Activated T-helper 17 cell treated with anti-CD3 and anti-CD28 coated beads, Interleukin-2, amount 50 U/mL, for 72 hours (primary cell): ENCODE measurements around the gene MED8. TPM values are rescaled to one million over a fixed set of nuclear protein-coding genes. Genes with fewer than 3 reads are reported as not detected.
"Not testable (repeated sequence)": the region's sequence is repeated elsewhere in the genome, so short reads cannot be mapped to it uniquely, and the experiment has no call there.

Experiments
- ATAC-seq: fragments of 150-1000 bp; cut with Tn5 transposase; replicated peaks from 2 replicates; pipeline ENCODE4 v1.10.0; 2021; ENCODE audit warnings: mild to moderate bottlenecking, moderate library complexity
- H3K27ac Mint-ChIP-seq: one replicate; pipeline ENCODE4 v1.8.0; 2022; ENCODE audit warnings: mixed read lengths
- H3K27me3 Mint-ChIP-seq: one replicate; pipeline ENCODE4 v1.8.0; 2022; ENCODE audit warnings: mixed read lengths
- H3K36me3 Mint-ChIP-seq: one replicate; pipeline ENCODE4 v1.8.0; 2022; ENCODE audit warnings: low read depth, mild to moderate bottlenecking, mixed read lengths
- H3K4me1 Mint-ChIP-seq: one replicate; pipeline ENCODE4 v1.8.0; 2022; ENCODE audit warnings: mixed read lengths
- H3K4me3 Mint-ChIP-seq: one replicate; pipeline ENCODE4 v1.8.0; 2022; ENCODE audit warnings: mild to moderate bottlenecking, mixed read lengths
- H3K9me3 Mint-ChIP-seq: one replicate; pipeline ENCODE4 v1.8.0; 2022; ENCODE audit warnings: mixed read lengths
- total RNA-seq, 2 donors: library from RNA; stranded (reverse); gene quantifications; one replicate each; pipeline ENCODE4 v1.2.3, GENCODE V29; 2022

Gene MED8
- total RNA-seq, 2 donors from 2014 or later = 34.1 to 39.4 TPM

DNA sequence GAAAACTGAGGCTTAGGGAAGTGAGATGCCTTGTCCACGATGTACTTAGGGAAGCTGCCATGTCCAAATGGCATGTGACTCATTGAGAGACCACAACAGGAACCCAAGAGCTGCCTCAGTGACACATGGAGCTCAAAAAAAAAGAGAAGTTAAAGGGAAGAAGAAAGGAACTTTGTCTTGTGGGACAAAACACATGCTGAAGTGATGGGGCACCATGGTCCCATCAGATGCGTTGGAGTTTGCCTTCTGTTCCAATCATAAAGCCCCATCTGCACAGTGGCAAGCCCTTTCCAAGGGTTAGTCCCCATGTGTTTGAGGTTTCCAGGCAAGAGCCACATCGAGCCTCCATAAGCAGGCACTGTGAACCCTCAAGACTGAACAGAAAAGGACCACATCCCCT, 8.0 kb downstream of the MED8 start:
- Mint-ChIP-seq H3K27ac (peak overlapping the region; percentile 40), H3K4me3 (no peak overlapping the region), H3K4me1 (peaks cover 3% of the 10 kb centered on the region), H3K36me3 (peaks cover 75% of the 10 kb centered on the region), H3K9me3 (no peaks in the 10 kb centered on the region), H3K27me3 (no peaks in the 10 kb centered on the region)
- no peak for ATAC-seq

DNA sequence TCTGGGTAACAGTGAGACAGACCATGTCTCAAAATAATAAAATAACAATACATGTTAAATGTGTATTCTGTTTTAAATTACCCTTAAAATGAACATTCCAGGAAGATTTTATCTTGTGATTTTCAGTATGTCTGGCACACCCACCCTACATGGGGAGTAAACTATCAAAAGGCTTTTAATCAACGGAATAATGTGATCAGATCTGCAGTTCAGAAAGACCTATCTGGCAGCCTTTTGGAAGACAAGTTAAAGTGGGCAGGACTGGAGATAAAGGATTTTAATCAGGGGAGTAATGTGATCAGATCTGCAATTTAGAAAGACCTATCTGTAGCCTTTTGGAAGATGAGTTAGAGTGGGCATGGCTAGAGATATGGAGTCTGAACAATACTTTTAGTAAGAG, 10.1 kb downstream of the MED8 start:
- Mint-ChIP-seq H3K27ac (peak overlapping the region; percentile 1), H3K36me3 (peaks cover 53% of the 10 kb centered on the region), H3K9me3 (no peaks in the 10 kb centered on the region), H3K4me3 (no peak overlapping the region), H3K4me1 (peaks cover 3% of the 10 kb centered on the region), H3K27me3 (no peaks in the 10 kb centered on the region)
- ATAC-seq = no peak

DNA sequence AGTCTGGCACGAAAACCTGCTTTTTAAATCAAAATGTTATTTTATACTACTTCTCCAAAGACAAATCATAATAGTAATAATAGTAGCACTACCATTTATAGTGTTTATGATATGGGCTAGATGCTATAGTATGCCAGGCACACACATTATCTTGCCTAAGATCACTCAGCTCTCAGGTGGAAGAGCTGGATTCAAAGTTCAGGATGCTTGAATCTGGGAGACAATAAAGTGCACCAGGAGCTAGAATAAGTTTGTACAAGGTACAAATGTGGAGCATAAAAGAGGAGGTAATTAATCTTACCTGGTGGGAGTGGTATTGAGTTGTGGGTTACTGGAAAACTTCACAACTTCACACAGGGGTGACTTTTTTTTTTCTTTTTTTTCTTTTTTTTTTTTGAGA, 11.8 kb downstream of the MED8 start:
- Mint-ChIP-seq H3K36me3 (peaks cover 37% of the 10 kb centered on the region), H3K4me3 (no peak overlapping the region), H3K27me3 (no peaks in the 10 kb centered on the region), H3K27ac (no peak overlapping the region), H3K9me3 (no peaks in the 10 kb centered on the region), H3K4me1 (peaks cover 1% of the 10 kb centered on the region)
- ATAC-seq = no peak

DNA sequence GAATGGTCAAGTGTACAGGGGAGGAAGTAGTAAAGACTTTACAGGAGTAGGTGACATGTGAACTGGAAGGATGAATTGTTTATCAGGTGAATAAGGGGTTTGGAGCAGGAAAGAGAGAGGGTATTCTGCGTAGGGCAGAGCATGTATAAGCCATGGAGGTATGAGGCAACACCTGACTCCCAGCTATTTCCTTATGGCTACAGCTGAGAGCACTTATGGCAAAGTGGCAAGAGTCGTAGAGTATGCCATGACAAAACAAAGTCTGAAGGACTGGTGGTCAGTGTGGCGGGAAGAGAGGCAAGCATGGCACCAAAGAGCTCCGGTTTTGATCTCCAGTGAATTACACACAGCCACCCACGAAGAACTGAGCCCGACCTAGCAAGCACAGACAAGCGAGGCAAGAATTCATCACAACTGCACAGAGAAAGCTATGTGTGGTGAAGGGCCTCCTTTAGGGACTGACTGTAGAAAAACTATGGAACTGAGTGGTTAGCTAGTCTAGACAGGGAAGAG, 12.8 kb downstream of the MED8 start:
- Mint-ChIP-seq H3K27me3 (no peaks in the 10 kb centered on the region), H3K36me3 (peaks cover 28% of the 10 kb centered on the region), H3K4me1 (no peaks in the 10 kb centered on the region), H3K9me3 (no peaks in the 10 kb centered on the region), H3K27ac (no peak overlapping the region), H3K4me3 (no peak overlapping the region)
- ATAC-seq = no peak

DNA sequence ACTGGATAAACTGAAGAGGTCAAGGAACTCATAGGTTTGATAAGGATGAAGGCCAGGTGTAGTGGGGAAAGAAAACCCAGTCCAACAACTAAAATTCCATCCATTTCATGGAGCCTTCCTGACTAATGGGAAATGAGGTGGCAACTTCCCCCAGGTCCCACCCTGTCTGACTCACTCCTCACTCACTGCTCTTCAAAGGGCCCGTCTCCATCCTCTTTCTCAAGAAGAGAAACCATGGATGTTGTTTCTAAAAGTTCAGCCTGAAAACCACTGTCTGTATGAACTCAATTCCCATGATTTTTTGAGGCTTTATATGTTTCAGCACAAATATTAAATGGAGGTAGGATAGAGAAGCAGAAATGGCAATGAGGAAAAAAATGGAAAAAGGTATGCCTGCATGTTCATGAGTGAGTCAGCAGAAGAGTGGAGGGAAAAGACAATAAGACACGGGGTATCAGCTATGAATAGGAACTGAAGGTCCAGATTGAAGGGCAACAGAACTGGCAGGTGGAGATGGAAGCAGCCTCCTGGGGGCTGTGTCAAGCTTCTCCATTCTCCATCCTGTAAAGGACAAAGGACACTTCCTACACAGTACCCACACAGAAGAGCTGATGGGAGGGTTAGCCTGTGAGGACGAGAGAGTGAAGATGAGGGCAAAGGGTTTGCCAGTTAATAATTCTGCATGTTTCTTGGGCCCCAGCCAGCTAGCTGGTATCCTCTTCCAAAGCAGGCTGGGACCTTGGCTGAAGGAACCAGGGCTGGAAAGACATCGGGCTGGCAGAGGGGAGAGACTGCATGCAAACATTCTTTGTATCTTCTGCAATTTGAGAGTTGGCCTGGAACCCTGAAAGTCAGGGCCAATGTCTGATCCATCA, 16.3 kb downstream of the MED8 start:
- H3K36me3 Mint-ChIP-seq = peaks cover 11% of the 10 kb centered on the region
- H3K4me1 Mint-ChIP-seq = peaks cover 6% of the 10 kb centered on the region
- H3K4me3 Mint-ChIP-seq = no peak overlapping the region
- no peak overlapping the region for H3K27ac Mint-ChIP-seq
- H3K9me3 Mint-ChIP-seq = no peaks in the 10 kb centered on the region
- H3K27me3 Mint-ChIP-seq = no peaks in the 10 kb centered on the region
- no peak for ATAC-seq

DNA sequence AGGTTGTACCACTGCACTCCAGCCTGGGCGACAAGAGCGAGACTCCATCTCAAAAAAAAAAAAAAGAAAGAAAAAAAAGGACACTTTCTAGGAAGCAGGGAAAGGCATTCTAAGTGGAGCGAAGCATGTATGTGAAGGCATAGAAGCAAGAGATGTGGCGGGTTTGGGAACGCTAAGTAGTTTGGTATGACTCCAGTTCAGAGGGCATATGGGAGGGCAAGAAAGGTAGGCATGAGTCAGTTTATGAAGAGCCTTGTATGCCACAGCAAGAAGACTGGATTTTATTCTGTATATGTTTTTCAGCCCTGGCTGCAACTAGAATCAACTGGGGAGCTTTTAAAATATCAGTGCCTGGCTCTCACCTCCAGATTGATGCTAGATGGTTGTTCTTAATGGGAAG, 17.4 kb downstream of the MED8 start:
- Mint-ChIP-seq H3K27ac (no peak overlapping the region), H3K4me3 (no peak overlapping the region), H3K4me1 (peaks cover 6% of the 10 kb centered on the region), H3K9me3 (no peaks in the 10 kb centered on the region), H3K27me3 (no peaks in the 10 kb centered on the region), H3K36me3 (peaks cover 10% of the 10 kb centered on the region)
- no peak for ATAC-seq

DNA sequence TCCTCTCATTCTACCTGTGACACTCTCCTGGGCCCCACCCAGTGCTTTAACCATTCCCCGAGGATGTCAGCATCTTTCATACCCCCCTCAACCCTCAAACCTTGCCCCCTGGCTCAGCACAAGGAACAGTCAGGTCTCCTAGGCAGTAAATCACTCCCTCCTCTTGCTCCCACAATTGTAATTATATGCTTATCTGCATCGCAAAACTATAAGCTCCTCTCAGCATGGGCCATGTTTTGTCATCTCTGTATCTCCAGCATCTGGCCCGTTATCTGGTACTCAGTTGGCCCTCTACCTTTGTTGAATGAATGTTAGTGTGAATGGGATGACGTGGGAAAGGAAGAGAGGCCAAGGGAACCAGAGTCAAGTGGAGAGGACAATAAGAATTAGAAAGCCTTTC, 19.0 kb downstream of the MED8 start:
- peak overlapping the region; percentile 14 for H3K27ac Mint-ChIP-seq
- no peaks in the 10 kb centered on the region for H3K27me3 Mint-ChIP-seq

DNA sequence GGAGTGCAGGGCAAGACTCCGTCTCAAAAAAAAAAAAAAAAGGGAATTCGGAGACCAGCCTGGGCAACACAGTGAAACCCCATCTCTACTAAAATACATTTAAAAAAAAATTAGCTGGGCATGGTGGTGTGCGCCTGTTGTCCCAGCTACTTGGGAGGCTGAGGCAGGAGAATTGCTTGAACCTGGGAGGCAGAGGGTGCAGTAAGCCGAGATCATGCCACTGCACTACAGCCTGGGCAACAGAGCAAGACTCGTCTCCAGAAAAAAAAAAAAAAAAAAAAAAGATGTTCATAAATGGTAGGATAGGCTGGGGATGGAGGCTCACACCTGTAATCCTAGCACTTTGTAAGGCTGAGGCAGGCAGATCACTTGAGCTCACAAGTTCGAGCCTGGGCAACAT, 19.8 kb downstream of the MED8 start:
- not testable (repeated sequence) for H3K27ac Mint-ChIP-seq, H3K4me3 Mint-ChIP-seq, ATAC-seq, H3K27me3 Mint-ChIP-seq, H3K9me3 Mint-ChIP-seq
- H3K36me3 Mint-ChIP-seq = peaks cover 31% of the 10 kb centered on the region
- H3K4me1 Mint-ChIP-seq = peaks cover 16% of the 10 kb centered on the region

More for the DNA sequence above, 19.0 kb downstream of the MED8 start:
- Mint-ChIP-seq H3K9me3 (no peaks in the 10 kb centered on the region), H3K4me3 (peak overlapping the region; percentile 3), H3K36me3 (peaks cover 23% of the 10 kb centered on the region), H3K4me1 (peaks cover 12% of the 10 kb centered on the region)
- no peak for ATAC-seq

DNA sequence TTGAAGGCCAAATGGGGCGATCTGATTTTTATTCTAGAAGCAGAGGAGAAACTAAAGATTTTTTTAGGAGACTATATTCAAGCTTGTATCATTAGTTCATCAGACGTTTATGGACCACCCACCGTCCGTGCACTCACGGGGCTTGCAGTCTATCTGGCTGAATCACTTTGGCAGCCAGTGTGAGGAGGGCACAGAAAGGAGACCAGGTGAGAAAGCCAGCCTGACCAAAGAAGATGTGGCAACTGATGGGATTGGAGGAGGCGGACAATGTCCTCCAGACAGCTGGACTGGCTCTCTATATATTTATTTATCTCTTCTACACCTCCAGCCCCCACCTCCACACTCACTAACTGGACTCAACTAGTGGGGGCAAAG, 21.0 kb downstream of the MED8 start:
- ATAC-seq = no peak
- H3K4me3 Mint-ChIP-seq = peak overlapping the region; percentile 92
- peaks cover 42% of the 10 kb centered on the region for H3K36me3 Mint-ChIP-seq
- no peaks in the 10 kb centered on the region for H3K27me3 Mint-ChIP-seq
- no peaks in the 10 kb centered on the region for H3K9me3 Mint-ChIP-seq
- peak overlapping the region; percentile 92 for H3K27ac Mint-ChIP-seq
- peaks cover 21% of the 10 kb centered on the region for H3K4me1 Mint-ChIP-seq

DNA sequence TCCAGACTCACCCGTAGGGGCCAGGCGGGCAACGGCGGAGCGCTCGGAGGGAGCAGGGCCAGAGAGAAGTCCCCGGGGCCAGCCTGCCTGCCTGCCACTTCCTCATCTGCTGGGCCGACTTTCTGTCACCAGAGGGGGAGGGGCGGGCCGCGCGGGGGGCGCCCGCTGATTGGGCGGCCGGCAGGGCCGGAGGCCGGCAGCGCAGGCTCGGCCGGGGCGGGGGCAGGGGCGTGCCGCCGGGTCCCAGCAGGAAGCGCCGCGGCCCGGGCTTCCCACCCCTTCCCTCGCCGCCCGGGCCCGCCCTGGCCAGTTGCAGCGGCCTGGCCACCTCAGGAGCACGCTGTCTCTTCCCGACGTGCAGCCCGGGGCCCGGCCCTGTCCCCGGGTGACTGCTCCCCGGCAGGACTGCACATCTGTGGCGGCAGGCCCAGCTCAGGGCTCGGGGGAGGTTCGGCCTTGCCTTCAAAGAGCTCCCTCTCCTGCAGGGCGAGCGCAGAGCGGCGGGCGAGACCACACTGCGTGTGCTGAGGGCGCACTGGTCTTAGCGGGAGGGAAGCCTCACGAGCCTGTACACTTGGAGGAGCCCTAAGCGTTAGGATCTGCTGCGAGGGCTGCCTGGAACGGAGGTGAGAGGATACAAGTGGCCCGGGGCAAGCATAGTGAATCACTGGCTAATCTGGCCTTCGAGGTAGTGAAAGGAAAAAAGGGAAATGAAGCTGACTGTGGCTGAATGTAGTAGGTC, 21.5 kb downstream of the MED8 start, which contains the start of gene ELOVL1:
TSS of gene ELOVL1 (minus strand) at position 108 of the 742 bp plus-strand sequence. CDS start 2,402 bp downstream, outside the sequence.
- H3K4me1 Mint-ChIP-seq = peaks cover 21% of the 10 kb centered on the region
- H3K4me3 Mint-ChIP-seq = peak within 1 kb of the TSS; percentile 92
- no peaks in the 10 kb centered on the region for H3K9me3 Mint-ChIP-seq
- H3K36me3 Mint-ChIP-seq = peaks cover 48% of the 10 kb centered on the region
- peak within 1 kb of the TSS; percentile 92 for H3K27ac Mint-ChIP-seq
- peak; percentile 92 for ATAC-seq
- H3K27me3 Mint-ChIP-seq = no peaks in the 10 kb centered on the region

DNA sequence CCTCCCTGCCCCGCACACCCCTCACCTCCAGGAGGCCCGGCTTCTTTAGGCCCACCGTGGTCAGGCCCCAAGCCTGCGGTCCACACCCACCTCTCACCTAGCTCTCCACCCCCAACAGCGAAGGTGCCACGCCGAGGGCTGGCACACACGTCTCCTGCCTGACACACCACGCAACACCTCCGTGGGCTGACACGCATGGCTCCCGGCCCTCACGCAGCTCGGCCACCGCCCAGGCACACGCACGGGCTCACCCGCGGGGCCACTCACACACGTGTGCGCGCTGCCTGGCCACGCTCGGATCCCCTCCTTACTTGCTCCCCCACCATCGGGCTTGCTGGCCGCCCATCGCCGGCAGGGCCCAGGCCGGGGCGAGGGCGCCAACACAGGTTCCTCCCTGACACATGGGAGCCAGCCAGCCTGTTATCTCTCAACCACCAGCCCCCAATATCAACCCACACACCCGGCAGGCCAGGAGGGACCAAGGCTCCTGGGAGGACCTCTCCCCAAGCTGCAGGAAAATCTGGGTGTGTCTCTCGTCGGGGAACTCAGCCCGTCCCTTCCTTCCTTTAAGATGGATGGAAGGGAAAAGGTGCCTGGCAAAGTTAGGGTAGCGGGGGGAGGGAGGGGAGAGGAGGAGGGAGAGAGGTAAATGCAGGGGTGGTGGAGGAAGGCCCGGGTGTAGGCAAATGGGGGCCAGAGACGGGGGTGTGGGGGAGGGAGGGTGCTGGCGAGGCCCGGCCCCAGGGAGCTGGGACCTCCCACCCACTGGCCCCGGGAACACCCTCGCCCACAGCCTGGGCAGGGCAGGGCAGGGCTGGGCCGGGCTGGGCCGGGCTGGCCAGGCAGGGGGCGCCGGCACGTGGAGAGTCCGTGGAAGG, 22.3 kb downstream of the MED8 start:
- ATAC-seq = peak; percentile 64
- H3K4me3 Mint-ChIP-seq = peak overlapping the region; percentile 92
- H3K27ac Mint-ChIP-seq = peak overlapping the region; percentile 87
- H3K9me3 Mint-ChIP-seq = no peaks in the 10 kb centered on the region
- H3K4me1 Mint-ChIP-seq = peaks cover 21% of the 10 kb centered on the region
- peaks cover 56% of the 10 kb centered on the region for H3K36me3 Mint-ChIP-seq
- H3K27me3 Mint-ChIP-seq = no peaks in the 10 kb centered on the region

DNA sequence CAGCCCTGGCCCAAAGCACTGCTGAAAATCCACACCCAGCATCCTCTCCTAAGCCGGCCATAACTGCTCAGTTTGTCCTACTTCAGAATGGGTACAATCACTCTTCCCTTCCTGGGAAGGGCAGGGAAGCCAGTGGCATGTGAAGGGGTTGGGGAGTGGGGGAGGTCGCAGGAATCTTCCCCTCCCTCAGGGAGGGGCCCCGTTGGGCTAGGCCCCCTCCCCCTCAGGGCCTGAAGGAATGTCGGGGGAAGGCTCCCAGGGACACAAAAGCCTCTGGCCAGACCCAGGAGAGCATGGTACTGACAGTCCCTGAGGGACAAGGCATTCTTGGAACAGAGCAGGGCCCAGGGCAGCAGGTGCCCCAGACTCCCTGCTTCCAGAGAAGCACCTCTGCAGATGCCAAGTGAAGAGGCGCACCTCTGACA, 23.0 kb downstream of the MED8 start:
- ATAC-seq = no peak
- Mint-ChIP-seq H3K9me3 (no peaks in the 10 kb centered on the region), H3K4me3 (peak overlapping the region; percentile 92), H3K4me1 (peaks cover 26% of the 10 kb centered on the region), H3K36me3 (peaks cover 62% of the 10 kb centered on the region), H3K27me3 (no peaks in the 10 kb centered on the region), H3K27ac (peak overlapping the region; percentile 87)

DNA sequence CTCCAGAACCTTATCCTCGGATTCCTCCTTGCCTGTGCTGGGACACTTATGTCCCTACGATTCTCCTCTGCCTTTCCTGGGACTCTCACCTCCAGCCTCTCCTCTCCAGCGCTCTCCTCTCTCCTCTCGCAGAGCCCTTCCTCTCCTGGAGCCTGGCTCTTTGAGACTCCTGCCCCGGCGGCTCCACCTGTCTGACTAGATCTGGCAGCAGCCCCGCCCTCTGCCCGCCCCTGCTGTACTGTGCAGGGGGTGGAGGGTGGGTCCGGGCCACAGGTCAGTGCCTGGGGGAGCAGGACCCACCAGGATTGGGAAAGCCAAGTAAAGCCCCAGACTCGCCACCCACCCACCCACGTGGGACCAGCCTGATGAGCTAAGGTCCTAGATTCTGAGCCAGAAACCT, 23.4 kb downstream of the MED8 start:
- Mint-ChIP-seq H3K4me3 (peak overlapping the region; percentile 92), H3K27me3 (no peaks in the 10 kb centered on the region), H3K9me3 (no peaks in the 10 kb centered on the region), H3K27ac (peak overlapping the region; percentile 87), H3K4me1 (peaks cover 30% of the 10 kb centered on the region), H3K36me3 (peaks cover 67% of the 10 kb centered on the region)
- ATAC-seq = no peak

DNA sequence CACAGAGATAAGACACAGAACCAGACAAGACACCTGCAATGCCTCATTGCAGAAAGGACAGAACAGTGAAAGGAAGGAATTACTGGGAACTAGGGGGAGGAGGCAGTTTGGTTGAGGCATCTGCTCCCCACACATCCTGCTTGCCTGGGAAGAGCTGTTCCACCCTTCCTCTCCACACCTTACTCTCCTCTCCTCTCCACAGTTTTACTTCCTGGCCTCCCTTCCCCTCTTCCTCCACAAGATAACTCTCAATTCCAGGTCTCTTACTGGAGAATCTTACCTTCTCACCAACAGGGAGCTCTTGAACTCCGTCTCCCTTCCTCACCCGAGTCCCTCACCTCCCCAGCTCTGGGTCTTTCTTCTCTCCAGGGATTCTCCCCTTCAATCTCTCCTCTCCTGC, 23.9 kb downstream of the MED8 start:
- Mint-ChIP-seq H3K4me3 (peak overlapping the region; percentile 92), H3K4me1 (peaks cover 27% of the 10 kb centered on the region)
- no peak for ATAC-seq

More for the DNA sequence above, 23.9 kb downstream of the MED8 start:
- H3K36me3 Mint-ChIP-seq = peaks cover 72% of the 10 kb centered on the region
- peak overlapping the region; percentile 87 for H3K27ac Mint-ChIP-seq
- H3K9me3 Mint-ChIP-seq = no peaks in the 10 kb centered on the region
- H3K27me3 Mint-ChIP-seq = no peaks in the 10 kb centered on the region
